Right lung (tissue), 5 donors: ENCODE measurements around the gene TENM3. TPM values are rescaled to one million over a fixed set of nuclear protein-coding genes. Genes with fewer than 3 reads are reported as not detected.

Experiments used
- DNase-seq, 2 donors: peaks; one replicate each; pipeline ENCODE4 v3.0.0-alpha.2; 2013
- polyA plus RNA-seq, 5 donors: library from polyadenylated mRNA; unstranded; fragments of 120-200 nt; gene quantifications; one replicate each; pipeline versions ENCODE4 v1.2.1 to v1.2.3, GENCODE V29; 2013; ENCODE audit warnings: inconsistent platforms in 1 of 5, low replicate concordance in 1 of 5; ENCODE audit not compliant: insufficient read length in 5 of 5, insufficient read depth in 1 of 5

TENM3 gene
- polyA plus RNA-seq, 5 donors, result 1.9 to 4.6 (median 2.6) TPM

DNA sequence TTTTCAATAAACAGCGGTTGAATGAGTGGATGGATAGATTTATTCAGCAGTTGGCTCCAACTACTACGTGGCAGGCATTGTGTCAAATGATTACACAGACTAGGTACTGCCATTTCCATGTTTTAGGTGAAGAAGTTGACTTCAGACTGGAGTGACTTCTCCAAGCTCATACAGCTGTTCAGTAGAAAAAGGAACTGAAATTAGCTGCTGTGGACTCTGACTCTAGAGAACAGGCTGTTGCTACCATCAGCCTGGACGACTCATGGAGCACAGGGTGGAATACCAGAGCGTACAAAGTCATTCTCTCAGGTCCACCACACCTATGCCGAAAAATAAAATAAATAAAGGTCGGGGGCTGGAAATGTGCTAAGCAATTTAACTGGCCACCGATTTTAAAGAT is 45.3 kb downstream of the TENM3 start:
- no peak for DNase-seq

- DNase-seq, result no peak
Measured at GRCh38 chr4:182289809-182290208, 46.6 kb downstream of the TENM3 start.

DNA sequence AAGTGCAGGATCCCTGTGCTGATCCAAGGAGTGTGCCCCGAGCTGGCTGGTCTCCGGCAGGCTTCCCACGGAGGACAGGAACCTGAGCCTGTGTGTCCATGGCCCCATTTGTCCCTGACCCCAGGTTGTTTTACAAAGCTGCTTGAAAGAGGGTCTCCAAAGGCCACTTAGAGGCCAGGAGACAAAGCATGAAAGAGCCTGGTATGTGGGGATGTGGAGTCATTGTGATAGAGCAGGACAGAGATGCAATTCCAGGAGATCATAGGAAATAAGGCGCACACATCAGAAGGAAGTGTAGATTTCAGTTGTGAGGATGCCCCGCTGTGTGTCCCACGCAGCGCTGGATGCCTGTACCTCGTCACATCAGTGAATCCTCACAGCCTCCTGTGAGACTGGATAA is 48.0 kb downstream of the TENM3 start:
- DNase-seq, result no peak

GRCh38 chr4:182291597-182292270 is 48.5 kb downstream of the TENM3 start:
- no peak for DNase-seq

- DNase-seq, result no peak
Measured at GRCh38 chr4:182292612-182293011, 49.4 kb downstream of the TENM3 start.

DNA sequence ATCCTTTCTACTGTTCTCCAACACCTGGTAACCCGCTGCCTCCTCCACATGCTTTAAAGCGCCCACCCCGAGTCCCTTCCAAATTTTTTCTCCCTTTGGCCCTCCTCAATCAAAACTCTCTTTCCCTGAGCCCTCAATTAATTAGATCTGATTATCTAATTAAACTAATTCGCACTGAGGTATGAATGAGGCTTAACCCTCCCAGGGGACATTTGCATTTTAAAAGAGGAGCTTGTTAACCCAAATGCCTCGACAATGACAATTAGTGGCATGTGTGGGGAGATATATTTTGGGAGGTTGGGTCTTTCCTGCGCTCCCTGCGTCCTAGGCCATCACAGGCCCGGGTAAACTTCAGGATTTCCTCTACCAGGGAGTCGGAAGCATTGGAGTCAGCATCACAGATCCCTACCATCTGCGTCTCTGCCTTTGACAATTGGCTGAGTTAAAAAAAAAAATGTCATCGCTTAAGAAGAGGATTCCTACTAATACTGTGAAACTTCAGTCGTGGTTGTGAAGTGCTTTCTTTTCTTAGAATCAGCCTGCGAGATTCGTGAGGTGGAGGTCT is 50.6 kb downstream of the TENM3 start:
- no peak for DNase-seq

DNA sequence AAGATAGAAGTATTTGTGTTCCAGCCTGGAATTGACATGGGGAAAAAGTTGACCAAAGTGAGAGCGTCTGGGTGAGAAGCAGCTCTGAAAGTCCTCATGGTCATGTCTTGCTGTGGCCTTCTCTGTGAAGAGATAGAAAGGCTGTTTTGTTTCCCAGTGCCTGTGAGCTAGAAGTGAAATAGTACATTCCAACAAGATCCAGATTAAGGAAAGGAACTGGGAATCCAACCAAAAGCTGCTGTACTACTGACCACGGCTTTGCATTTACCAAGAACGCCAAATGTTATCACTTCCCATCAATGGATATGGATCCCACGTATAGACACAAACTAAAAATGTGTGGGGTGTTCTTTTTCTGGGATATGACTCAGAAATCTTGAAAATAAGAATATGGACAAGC is 51.2 kb downstream of the TENM3 start:
- no peak for DNase-seq

DNA sequence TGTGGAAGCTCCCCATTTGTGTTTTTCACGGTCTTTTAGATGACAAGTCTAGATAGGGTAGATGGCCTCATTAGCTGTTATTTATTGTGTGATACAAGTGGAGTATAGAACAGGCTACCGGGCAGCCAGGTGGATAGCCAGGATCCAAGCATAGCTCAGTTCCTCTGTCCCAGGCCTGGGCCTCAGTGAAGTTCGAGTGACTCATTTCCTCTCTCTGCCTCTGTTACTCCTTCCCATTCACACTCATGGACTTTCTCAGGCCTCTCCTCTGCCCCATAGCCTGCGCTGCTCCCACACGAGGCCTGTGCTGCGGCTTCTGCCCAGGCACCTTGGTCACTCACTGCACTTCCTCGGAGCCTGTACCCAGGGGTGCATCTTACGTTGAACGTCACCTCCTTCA is 54.5 kb downstream of the TENM3 start:
- no peak for DNase-seq

- DNase-seq, result no peak
Measured at GRCh38 chr4:182301736-182302135, 58.5 kb downstream of the TENM3 start.

- no peak for DNase-seq
Measured at GRCh38 chr4:182303847-182304246, 60.6 kb downstream of the TENM3 start.

GRCh38 chr4:182306792-182307507 is 63.7 kb downstream of the TENM3 start:
- DNase-seq, result no peak

- DNase-seq, result no peak
Measured at GRCh38 chr4:182307746-182308145, 64.5 kb downstream of the TENM3 start.

GRCh38 chr4:182309877-182310276 is 66.7 kb downstream of the TENM3 start:
- DNase-seq, result no peak

GRCh38 chr4:182310316-182310715 is 67.1 kb downstream of the TENM3 start:
- no peak for DNase-seq

DNA sequence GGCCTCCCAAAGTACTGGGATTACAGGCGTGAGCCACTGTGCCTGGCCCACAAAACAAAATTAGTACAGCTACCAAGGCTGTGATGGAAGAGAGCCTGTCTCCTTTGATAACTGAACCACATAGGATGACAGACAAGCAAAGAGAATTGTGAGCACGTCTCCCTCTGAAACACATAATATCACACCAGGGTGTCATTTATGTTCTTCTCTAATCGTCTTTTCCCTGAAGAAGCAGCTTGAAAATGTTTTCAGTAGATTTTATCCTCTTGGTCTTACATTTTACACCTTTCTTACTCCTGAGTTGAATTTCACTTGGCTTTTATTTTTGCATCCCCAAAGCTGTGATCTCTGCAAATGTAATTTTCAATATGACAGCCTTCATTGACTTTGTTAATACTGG is 67.8 kb downstream of the TENM3 start:
- no peak for DNase-seq

GRCh38 chr4:182314537-182314936 is 71.3 kb downstream of the TENM3 start:
- DNase-seq, result no peak

GRCh38 chr4:182318256-182318655 is 75.1 kb downstream of the TENM3 start:
- DNase-seq, result no peak

GRCh38 chr4:182320092-182320491 is 76.9 kb downstream of the TENM3 start:
- DNase-seq, result no peak

DNA sequence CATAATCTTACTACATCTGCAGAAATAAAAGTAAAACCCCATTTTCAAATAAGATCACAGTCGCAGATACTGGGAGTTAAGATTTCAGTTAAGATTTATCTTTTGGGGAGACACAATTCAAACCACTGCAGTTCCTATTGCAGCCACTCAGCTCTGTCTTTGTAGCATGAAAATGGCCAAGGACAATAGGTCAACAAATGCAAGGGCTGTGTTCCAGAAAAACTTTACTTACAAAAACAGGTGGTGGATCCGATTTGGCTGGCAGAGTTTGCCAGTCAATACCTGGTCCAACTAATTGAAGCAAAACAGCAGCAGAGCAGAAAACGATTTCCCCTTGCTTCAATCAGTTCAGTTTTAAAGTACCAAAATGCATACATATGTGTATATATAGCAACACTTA is 77.4 kb downstream of the TENM3 start:
- DNase-seq, result no peak

GRCh38 chr4:182324282-182324681 is 81.1 kb downstream of the TENM3 start:
- no peak for DNase-seq

- DNase-seq, result no peak
Measured at GRCh38 chr4:182325397-182325796, 82.2 kb downstream of the TENM3 start.

DNA sequence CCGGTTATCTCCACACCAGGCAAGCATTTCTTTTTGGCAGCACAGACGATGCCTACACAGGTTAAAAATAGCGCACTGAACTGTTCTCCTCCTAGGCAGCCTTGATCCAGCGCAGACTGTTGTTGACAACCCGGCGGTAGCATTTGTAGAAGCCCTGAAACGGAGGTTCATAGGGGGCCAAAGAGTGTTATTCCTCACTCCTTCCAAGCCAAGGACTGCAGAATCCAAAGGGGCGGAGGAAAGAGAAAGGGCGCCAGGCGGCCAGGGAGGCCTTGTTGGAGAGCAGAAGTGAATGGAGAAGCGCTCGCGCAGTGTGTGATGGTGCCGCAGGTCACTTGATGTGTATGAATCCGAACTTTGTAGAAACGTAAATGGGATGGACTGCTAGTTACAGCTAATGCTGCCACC is 82.7 kb downstream of the TENM3 start:
- DNase-seq, result no peak

GRCh38 chr4:182328505-182328904 is 85.3 kb downstream of the TENM3 start:
- DNase-seq, result no peak
